Measurements from ENCODE around the gene NCOR2.

Gene NCOR2

DNA sequence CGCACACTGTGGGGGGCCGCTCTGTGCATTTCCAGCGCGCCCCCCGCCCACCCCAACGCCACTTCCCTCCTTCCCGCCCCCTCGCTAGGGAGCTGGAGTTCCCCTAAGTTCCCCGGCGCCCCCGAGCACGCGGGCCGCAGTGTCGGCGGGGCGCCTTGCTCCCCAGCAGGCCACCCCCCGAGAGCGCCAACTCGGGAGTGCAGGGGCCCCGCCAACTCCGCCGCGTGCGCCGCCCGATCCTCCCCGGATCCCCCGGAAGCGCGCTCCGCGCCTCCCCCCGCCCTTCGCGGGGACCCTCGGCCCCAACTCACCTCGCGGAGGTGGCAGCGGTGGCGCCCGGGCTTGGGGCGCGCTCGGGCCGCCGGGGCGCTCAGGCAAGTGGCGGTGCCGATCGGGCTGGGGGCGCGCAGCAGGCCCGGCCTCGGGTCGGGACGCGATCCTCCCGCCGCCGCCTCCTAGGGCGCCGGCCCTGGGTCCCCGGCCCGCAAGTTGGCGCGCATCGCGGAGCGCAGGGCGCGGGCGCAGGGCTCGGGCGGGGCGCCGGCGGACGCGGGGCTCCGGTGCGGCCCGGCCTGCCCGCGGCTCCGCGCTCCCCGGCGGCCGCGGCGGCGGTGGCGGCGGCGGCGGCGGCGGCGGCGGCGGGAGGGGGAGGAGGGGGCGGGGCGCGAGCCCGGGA is at the start of gene NCOR2:
Gene NCOR2, minus strand, starts transcription at position 616 of the 676 bp plus-strand sequence. CDS start 72,361 bp downstream, outside the sequence.
- DNase-seq (ENCODE audit: low read depth in 2 of 2) = peak; percentile 35 to 43

DNA sequence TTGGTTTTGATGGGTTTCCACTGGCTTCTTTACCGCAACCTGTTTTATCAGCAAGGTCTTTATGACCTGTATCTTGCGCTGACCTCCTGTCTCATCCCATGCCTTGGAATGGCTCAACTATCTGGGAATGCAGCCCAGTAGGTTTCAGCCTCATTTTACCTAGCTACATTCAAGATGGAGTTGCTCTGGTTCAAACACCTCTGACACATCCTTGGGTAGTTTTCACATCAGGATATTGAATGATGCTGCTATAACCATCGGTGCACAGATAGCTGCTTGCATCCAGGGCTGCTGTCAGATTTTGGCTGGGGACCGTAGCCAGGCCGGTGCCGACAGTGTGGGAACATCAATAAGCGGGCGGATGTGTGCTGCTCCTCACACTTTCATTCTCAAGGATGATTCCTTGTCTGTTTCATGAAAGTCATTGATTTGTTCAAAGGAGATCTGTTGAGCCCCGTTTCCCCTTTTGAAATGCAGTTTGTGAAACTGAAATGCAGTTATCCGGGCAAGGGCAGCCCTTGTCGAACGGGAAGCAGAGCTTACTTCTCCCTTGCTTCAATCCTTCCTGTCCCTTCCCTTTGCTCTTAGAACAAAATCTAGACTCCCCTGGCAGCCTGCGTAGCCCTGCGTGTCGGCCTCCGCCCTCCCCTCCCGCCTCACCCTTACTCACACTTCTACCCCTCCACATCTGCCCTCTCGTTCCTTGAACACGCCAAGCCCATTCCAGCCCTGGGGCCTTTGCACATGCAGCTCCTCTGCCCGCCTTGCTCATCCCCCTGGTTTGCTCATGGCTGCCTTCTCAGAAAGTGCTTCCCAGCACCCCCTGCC is 49.2 kb upstream of the NCOR2 start:
- no peak for DNase-seq (ENCODE audit: low read depth in 2 of 2)

GRCh38 chr12:124614512-124615292 is 47.3 kb upstream of the NCOR2 start:
- no peak for DNase-seq (ENCODE audit: low read depth in 2 of 2)

GRCh38 chr12:124613151-124613585 is 45.8 kb upstream of the NCOR2 start:
- no peak for DNase-seq (ENCODE audit: low read depth in 2 of 2)

- DNase-seq (ENCODE audit: low read depth in 2 of 2) = no peak
Measured at GRCh38 chr12:124612410-124612680, 44.9 kb upstream of the NCOR2 start.

DNA sequence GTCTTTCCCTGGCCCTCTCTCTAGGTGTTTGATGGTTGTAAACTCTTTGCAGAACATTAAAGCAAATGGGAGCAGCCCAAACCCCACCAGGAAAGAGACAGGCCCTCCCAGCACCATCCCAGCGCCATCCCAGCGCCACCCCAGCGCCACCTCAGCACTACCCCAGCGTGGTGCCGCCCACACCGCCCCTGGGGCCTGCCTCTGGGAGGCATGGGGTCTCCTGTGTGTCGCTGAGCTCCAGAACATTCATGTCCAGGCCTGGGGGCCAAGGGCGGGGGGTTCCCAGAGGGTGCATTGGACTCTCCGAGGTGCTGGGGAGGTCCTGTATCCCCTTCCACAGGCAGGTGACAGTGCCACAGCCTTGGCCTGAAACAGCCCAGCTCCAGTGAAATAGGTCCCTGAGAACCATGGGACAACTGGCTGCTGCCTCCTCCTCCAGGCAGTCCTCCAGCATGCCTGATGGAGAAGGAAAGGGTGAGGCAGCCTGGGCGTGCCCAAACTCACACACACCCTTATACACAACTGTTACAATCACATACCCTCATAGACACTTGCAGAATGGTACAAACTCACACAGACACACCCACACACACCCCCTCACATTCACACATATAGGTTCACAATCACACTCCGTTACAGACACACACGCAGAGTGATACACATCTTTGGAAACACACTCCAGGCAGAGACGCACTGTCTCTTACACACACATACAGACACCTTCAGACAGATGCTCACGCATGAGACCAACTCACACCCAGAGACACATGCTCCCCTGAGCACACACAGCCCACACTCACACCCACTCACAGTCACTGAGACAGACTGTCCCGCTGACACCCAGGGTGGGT is 44.4 kb upstream of the NCOR2 start:
- DNase-seq (ENCODE audit: low read depth in 2 of 2) = no peak

GRCh38 chr12:124610629-124611558 is 43.5 kb upstream of the NCOR2 start:
- DNase-seq (ENCODE audit: low read depth in 2 of 2) = no peak

GRCh38 chr12:124610021-124610612 is 42.7 kb upstream of the NCOR2 start:
- no peak for DNase-seq (ENCODE audit: low read depth in 2 of 2)

GRCh38 chr12:124609041-124609989 is 41.9 kb upstream of the NCOR2 start:
- peak; percentile 53 to 60 for DNase-seq (ENCODE audit: low read depth in 2 of 2)

DNA sequence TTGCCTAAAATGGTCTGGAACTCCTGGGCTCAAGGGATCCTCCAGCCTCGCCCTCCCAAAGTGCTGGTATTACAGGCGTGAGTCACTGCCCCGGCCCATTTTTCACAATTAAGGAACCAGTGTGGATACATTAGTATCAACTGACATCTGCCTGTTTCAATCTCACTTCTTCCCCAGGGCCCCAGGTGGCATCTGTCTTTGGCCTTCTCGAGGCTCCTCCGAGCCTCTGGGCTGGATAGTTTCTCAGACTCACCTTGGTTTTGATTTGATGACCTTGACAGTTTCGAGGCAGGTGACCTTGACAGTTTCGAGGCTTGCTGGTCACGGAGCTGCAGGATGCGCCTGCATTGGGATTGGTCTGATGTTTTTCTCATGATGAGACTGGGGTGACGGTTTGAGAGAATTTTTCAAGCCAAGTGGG is 41.0 kb upstream of the NCOR2 start:
- DNase-seq (ENCODE audit: low read depth in 2 of 2) = no peak

DNA sequence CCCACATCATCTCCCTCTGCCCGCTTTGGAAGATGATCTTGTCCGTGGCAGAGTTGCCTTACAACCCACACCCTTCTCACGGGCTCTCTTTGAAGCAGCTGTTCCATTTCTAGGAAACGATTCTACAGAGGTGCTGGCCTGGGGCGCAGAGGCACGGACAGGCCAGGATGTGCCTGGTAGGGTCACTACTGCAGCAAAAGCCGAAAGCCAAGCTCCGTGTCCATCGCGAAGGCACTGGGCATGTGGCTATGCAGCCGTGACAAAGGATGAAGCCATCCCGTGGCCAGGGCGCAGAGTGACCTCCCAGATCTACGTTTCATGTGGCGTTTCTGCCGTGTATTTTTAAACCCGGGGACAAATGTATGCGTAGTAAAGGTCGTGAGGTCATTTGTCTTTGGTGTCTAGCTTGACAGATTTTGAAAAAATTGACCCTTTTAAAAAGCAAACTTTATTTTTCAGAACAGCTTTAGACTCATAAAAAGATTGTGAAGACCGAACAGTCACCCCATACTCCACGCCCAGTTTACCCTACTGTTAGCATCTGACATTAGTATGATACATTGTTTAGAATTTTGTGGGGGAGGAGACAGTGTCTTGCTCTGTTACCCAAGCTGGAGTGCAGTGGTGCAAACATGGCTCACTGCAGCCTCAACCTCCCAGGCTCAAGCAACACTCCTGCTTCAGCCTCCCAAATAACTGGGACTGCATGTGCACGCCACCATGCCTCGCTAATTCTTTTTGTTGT is 40.4 kb upstream of the NCOR2 start:
- no peak for DNase-seq (ENCODE audit: low read depth in 2 of 2)

DNA sequence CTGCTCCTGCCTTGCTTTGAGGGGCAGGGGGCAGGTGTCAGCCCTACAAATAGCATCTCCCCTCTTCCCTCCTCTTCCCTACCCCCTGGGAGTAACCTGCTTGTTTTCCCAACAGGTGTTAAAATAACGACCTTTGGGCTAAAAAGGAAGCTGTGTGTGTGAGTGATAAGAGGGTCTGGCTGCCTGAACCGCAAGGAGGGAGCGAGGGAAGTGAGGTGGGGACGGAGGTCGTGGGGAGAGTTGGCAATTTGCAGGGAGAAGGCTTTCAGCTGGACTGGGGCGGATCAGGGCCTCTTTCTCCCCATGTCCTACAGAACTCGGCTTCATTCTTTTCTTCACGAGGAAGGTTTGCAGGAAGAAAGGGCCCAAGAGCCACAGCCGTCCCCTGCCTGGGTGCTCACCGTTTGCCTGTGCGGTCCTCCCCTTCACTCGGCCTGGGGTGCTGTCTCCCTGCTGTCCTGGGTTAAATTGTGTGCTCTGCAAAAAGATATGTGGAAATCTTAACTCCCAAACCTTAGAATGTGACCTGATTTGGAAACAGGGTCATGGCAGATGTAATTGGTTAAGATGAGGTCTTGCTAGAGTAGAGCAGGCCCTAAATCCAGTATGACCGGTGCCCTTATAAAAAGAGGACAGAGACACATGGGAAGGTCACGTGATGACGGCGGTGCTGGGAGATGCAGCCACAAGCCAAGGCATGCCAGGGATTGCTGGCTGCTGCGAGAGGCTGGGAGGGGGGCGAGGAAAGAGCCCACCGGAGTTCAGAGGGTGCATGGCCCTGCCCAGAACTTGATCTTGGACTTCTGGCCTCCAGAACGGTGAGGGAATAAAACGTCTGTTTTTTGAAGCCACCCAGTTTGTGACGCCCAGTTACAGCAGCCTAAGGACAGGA is 38.7 kb upstream of the NCOR2 start:
- no peak for DNase-seq (ENCODE audit: low read depth in 2 of 2)

- DNase-seq (ENCODE audit: low read depth in 2 of 2) = no peak
Measured at GRCh38 chr12:124605150-124605882, 37.9 kb upstream of the NCOR2 start.

DNA sequence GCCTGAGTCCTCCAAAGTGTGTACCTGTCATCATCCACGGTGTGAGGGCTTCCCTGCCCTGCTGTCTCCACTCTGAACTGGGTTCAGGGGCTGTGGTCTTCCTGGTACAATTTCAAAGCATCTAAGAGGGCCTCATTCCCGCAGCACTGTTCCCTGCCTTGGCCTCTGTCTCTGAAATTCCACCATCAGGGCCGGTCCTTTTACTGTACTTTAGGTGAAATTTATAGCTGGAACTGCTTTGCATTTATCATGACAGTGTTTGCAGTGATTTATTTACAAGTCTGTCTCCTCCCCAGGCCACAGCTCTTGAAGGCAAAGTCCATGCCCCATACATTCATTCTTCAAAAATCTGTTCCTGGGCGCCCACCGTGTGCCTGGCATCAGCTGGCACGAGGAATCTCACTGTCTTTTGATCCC is 36.9 kb upstream of the NCOR2 start:
- DNase-seq (ENCODE audit: low read depth in 2 of 2) = no peak

GRCh38 chr12:124603831-124604251 is 36.4 kb upstream of the NCOR2 start:
- DNase-seq (ENCODE audit: low read depth in 2 of 2) = no peak

DNA sequence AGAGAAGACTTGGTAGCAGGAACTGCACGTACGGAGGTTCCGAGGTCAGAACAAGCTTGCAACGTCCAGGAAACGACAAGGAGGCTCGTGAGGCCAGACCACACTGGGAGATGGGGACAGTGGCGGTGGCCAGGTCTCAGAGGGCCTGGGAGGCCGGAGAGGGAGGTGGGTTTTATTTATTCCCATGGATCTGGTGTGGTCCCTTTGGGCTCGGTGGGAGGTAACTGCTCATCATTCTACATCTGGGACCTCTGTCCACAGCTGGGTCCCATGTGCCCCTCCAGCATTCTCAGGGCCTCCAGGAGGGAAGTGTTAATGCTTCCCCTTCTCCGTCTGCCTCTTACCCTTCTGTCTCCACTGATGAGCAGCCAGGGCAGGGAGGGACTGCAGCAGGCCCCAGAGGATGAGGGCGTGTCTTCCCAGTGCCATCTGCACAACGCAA is 35.7 kb upstream of the NCOR2 start:
- no peak for DNase-seq (ENCODE audit: low read depth in 2 of 2)

Data from stimulated activated CD4-positive, alpha-beta T cell treated with anti-CD3 and anti-CD28 coated beads, Interleukin-12 subunit alpha, Interleukin-12 subunit beta, amount 100 ng/mL, for 24 hours (primary cell).